GM23248 (cell line): ENCODE data around the gene ADARB1. TPM values are rescaled to one million over a fixed set of nuclear protein-coding genes. Genes with fewer than 3 reads are reported as not detected.

Experiments
- DNase-seq: peaks from one replicate; pipeline ENCODE4 v3.0.0-alpha.2; 2015
- H2AFZ ChIP-seq: fragments of 200-600 bp; sonication (generic); 2 replicates; pipeline ENCODE4 v1.6.1; 2016; ENCODE audit warnings: antibody characterized with exemption
- H3F3A ChIP-seq: fragments of 200-600 bp; sonication (generic); 2 replicates; pipeline ENCODE4 v1.6.1; 2016; ENCODE audit warnings: mild to moderate bottlenecking, antibody characterized with exemption, mixed run types; ENCODE audit not compliant: insufficient read depth
- H3K27ac ChIP-seq: fragments of 200-600 bp; sonication (generic); 2 replicates; pipeline ENCODE4 v1.5.1; 2016; ENCODE audit warnings: mild to moderate bottlenecking
- H3K27me3 ChIP-seq: fragments of 200-600 bp; sonication (generic); replicated peaks from 2 replicates; pipeline ENCODE4 v1.6.1; 2016; ENCODE audit warnings: mild to moderate bottlenecking; ENCODE audit not compliant: insufficient read depth
- H3K36me3 ChIP-seq: fragments of 200-600 bp; sonication (generic); 2 replicates; pipeline ENCODE4 v1.6.1; 2016; ENCODE audit warnings: low read depth, mild to moderate bottlenecking
- H3K4me1 ChIP-seq: fragments of 200-600 bp; sonication (generic); 2 replicates; pipeline ENCODE4 v1.6.1; 2016; ENCODE audit warnings: mild to moderate bottlenecking; ENCODE audit not compliant: insufficient read depth
- H3K4me2 ChIP-seq: fragments of 200-600 bp; sonication (generic); one replicate; pipeline ENCODE4 v1.6.1; 2016; ENCODE audit warnings: mild to moderate bottlenecking; ENCODE audit not compliant: unreplicated experiment
- H3K4me3 ChIP-seq: fragments of 200-600 bp; sonication (generic); 2 replicates; pipeline ENCODE4 v1.5.1; 2016; ENCODE audit warnings: mild to moderate bottlenecking
- H3K79me2 ChIP-seq: fragments of 200-600 bp; sonication (generic); 2 replicates; pipeline ENCODE4 v1.6.1; 2016; ENCODE audit warnings: mild to moderate bottlenecking; ENCODE audit not compliant: insufficient read depth
- H3K9ac ChIP-seq: fragments of 200-600 bp; sonication (generic); 2 replicates; pipeline ENCODE4 v1.6.1; 2016; ENCODE audit warnings: mild to moderate bottlenecking
- H3K9me2 ChIP-seq: fragments of 200-600 bp; sonication (generic); 2 replicates; pipeline ENCODE4 v1.6.1; 2016; ENCODE audit warnings: mixed run types, mild to moderate bottlenecking, moderate library complexity; ENCODE audit not compliant: insufficient read depth
- H3K9me3 ChIP-seq: fragments of 200-600 bp; sonication (generic); one replicate; pipeline ENCODE4 v1.6.1; 2017; ENCODE audit warnings: low read depth
- H4K20me1 ChIP-seq: fragments of 200-600 bp; sonication (generic); 2 replicates; pipeline ENCODE4 v1.6.0; 2016; ENCODE audit not compliant: insufficient read depth
- EZH2 ChIP-seq: fragments of 200-600 bp; sonication (generic); IDR thresholded peaks from 2 replicates; pipeline ENCODE4 v1.6.1; 2018; ENCODE audit warnings: antibody characterized with exemption, mild to moderate bottlenecking; ENCODE audit not compliant: insufficient read depth, poor library complexity, severe bottlenecking
- EZH2phosphoT487 ChIP-seq: fragments of 200-600 bp; sonication (generic); IDR thresholded peaks from 2 replicates; pipeline ENCODE4 v1.6.1; 2018; ENCODE audit warnings: antibody characterized with exemption, moderate library complexity, mild to moderate bottlenecking, low read depth; ENCODE audit not compliant: insufficient read depth
- WGBS, 2 experiments: methylation state at CpG; one replicate each; pipeline ENCODE4 v1.1.6; 2015 to 2017; ENCODE audit warnings: low lambda C conversion rate in 2 of 2, low coverage in 1 of 2; ENCODE audit errors: missing lambda C conversion rate in 2 of 2; 5-methylcytosine and 5-hydroxymethylcytosine counted together
- in situ Hi-C: fragments of 300-500 bp; cut with MboI; formaldehyde crosslinking; loops from 2 replicates; pipeline ENCODE4 v1.15.0; 2020
- polyA plus RNA-seq: library from polyadenylated mRNA; unstranded; fragments of >200 nt; fragmentation: Nextera tagmentation; extraction: Ambion mirVana; gene quantifications from 2 replicates; pipeline ENCODE4 v1.2.1, GENCODE V29; 2016
- total RNA-seq: library from RNA; depleted of rRNA; stranded (reverse); fragments of >200 nt; shearing (Covaris generic); gene quantifications from 2 replicates; pipeline ENCODE4 v1.2.3, GENCODE V29; 2014

The ADARB1 gene
- total and polyA plus RNA-seq, 2 experiments from 2014 or later: 16.3 to 17.4 TPM

GRCh38 chr21:45223236-45224185, 149.1 kb downstream of the ADARB1 start:
- 95 to 96% methylated on average over 36 of the region's 36 CpGs for WGBS, 2 experiments
- Histone ChIP-seq H3K4me3 (no peak overlapping the region), H4K20me1 (no peaks in the 10 kb centered on the region), H3K9ac (no peak overlapping the region), H3K9me3 (no peaks in the 10 kb centered on the region), H3K36me3 (peaks cover 11% of the 10 kb centered on the region; the same call in 1 of the 2 replicates), H3K27me3 (no peaks in the 10 kb centered on the region), H3F3A (peaks cover 22% of the 10 kb centered on the region), H3K9me2 (no peaks in the 10 kb centered on the region), H3K27ac (no peak overlapping the region), H3K4me1 (peaks cover 20% of the 10 kb centered on the region), H2AFZ (no peak overlapping the region), H3K79me2 (no peaks in the 10 kb centered on the region), H3K4me2 (no peak overlapping the region)
- DNase-seq: no peak
- in situ Hi-C loops: no loop called here
- TF ChIP-seq EZH2: no peak
- no peak for TF ChIP-seq EZH2phosphoT487

- in situ Hi-C loops: no loop called here
- Histone ChIP-seq H3K27me3 (no peaks in the 10 kb centered on the region), H3K4me1 (peaks cover 29% of the 10 kb centered on the region), H3K36me3 (peaks cover 11% of the 10 kb centered on the region; the same call in 1 of the 2 replicates), H3K79me2 (no peaks in the 10 kb centered on the region), H3F3A (peaks cover 30% of the 10 kb centered on the region), H3K9me2 (no peaks in the 10 kb centered on the region), H3K4me3 (no peak overlapping the region), H2AFZ (no peak overlapping the region), H4K20me1 (no peaks in the 10 kb centered on the region), H3K9ac (no peak overlapping the region), H3K27ac (no peak overlapping the region), H3K4me2 (no peak overlapping the region), H3K9me3 (no peaks in the 10 kb centered on the region)
- DNase-seq: no peak
- TF ChIP-seq EZH2phosphoT487: no peak
- TF ChIP-seq EZH2: no peak
- 89 to 94% methylated on average over 17 to 24 of the region's 24 CpGs for WGBS, 2 experiments
These were observed 150.0 kb downstream of the ADARB1 start for GRCh38 chr21:45224189-45224938.

GRCh38 chr21:45225041-45225740, 150.8 kb downstream of the ADARB1 start:
- no peak for TF ChIP-seq EZH2phosphoT487
- TF ChIP-seq EZH2: no peak
- H3K4me3 ChIP-seq: no peak overlapping the region
- H3K79me2 ChIP-seq: no peaks in the 10 kb centered on the region
- peaks cover 11% of the 10 kb centered on the region; the same call in 1 of the 2 replicates for H3K36me3 ChIP-seq
- no peak for DNase-seq
- H3K27ac ChIP-seq: no peak overlapping the region
- 95 to 97% methylated on average over 11 of the region's 11 CpGs for WGBS, 2 experiments
- H3F3A ChIP-seq: peaks cover 33% of the 10 kb centered on the region
- H3K4me2 ChIP-seq: no peak overlapping the region
- H3K9ac ChIP-seq: no peak overlapping the region
- no peaks in the 10 kb centered on the region for H3K9me3 ChIP-seq
- peaks cover 29% of the 10 kb centered on the region for H3K4me1 ChIP-seq
- H4K20me1 ChIP-seq: no peaks in the 10 kb centered on the region
- in situ Hi-C loops: no loop called here
- H3K27me3 ChIP-seq: no peaks in the 10 kb centered on the region
- no peak overlapping the region for H2AFZ ChIP-seq
- H3K9me2 ChIP-seq: no peaks in the 10 kb centered on the region
